ENCODE data around the gene KRT12. TPM values are rescaled to one million over a fixed set of nuclear protein-coding genes. Genes with fewer than 3 reads are reported as not detected.

KRT12 gene
- total RNA-seq, 1 donor from 2014 or later: not detected

- Mint-ChIP-seq H3K36me3 (ENCODE audit: unreplicated experiment) (no peaks in the 10 kb centered on the region), H3K27ac (ENCODE audit: unreplicated experiment) (no peak overlapping the region), H3K4me3 (ENCODE audit: unreplicated experiment) (no peak overlapping the region), H3K4me1 (ENCODE audit: low read depth, unreplicated experiment) (no peaks in the 10 kb centered on the region), H3K9me3 (ENCODE audit: unreplicated experiment) (no peaks in the 10 kb centered on the region), H3K27me3 (ENCODE audit: unreplicated experiment) (no peaks in the 10 kb centered on the region)
- TF ChIP-seq CTCF (IDR thresholded peaks at IDR 0.05; ENCODE audit: partially characterized antibody, unreplicated experiment): no peak
- DNase-seq: no peak
Measured at GRCh38 chr17:40836020-40836419, 31.0 kb downstream of the KRT12 start.

- H3K27me3 Mint-ChIP-seq (ENCODE audit: unreplicated experiment): no peaks in the 10 kb centered on the region
- H3K36me3 Mint-ChIP-seq (ENCODE audit: unreplicated experiment): no peaks in the 10 kb centered on the region
- no peaks in the 10 kb centered on the region for H3K9me3 Mint-ChIP-seq (ENCODE audit: unreplicated experiment)
- H3K27ac Mint-ChIP-seq (ENCODE audit: unreplicated experiment): no peak overlapping the region
- TF ChIP-seq CTCF (IDR thresholded peaks at IDR 0.05; ENCODE audit: partially characterized antibody, unreplicated experiment): no peak
- H3K4me1 Mint-ChIP-seq (ENCODE audit: low read depth, unreplicated experiment): no peaks in the 10 kb centered on the region
- no peak for DNase-seq
- no peak overlapping the region for H3K4me3 Mint-ChIP-seq (ENCODE audit: unreplicated experiment)
Measured at GRCh38 chr17:40833882-40834281, 33.1 kb downstream of the KRT12 start.

- peaks cover under 1% of the 10 kb centered on the region for H3K27me3 Mint-ChIP-seq (ENCODE audit: unreplicated experiment)
- TF ChIP-seq CTCF (IDR thresholded peaks at IDR 0.05; ENCODE audit: partially characterized antibody, unreplicated experiment): no peak
- H3K27ac Mint-ChIP-seq (ENCODE audit: unreplicated experiment): no peak overlapping the region
- H3K9me3 Mint-ChIP-seq (ENCODE audit: unreplicated experiment): no peaks in the 10 kb centered on the region
- H3K4me1 Mint-ChIP-seq (ENCODE audit: low read depth, unreplicated experiment): no peaks in the 10 kb centered on the region
- no peaks in the 10 kb centered on the region for H3K36me3 Mint-ChIP-seq (ENCODE audit: unreplicated experiment)
- H3K4me3 Mint-ChIP-seq (ENCODE audit: unreplicated experiment): no peak overlapping the region
- no peak for DNase-seq
Measured at GRCh38 chr17:40832840-40833239, 34.2 kb downstream of the KRT12 start.

DNA sequence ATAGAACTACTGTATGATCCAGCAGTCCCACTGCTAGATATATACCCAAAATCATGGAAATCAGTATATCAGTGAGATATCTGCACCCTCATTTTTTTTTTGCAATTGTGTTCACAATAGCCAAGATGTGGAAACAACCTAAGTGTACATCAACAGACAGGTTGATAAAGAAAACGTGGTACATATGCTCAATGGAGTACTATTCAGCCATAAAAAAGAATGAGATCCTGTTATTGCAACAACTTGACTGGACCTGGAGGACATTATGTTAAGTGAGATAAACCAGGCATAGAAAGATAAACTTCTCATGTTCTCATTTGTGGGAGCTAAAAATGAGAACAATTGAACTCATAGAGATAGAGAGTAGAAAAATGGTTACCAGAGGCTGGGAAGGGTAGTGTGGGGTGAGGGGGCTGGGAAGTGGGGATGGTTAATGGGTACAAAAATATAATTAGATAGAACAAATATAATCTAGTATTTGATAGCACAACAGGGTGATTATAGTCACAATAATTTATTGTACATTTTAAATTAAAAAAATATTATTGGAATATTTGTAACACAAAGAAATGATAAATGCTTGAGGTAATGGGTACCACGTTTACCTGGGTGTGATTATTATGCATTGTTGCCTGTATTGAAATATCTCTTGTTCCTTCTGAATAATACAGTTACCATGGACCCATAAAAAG lies 36.8 kb downstream of the KRT12 start:
- DNase-seq: no peak
- H3K27ac Mint-ChIP-seq (ENCODE audit: unreplicated experiment): no peak overlapping the region
- H3K27me3 Mint-ChIP-seq (ENCODE audit: unreplicated experiment): peaks cover 4% of the 10 kb centered on the region
- H3K4me3 Mint-ChIP-seq (ENCODE audit: unreplicated experiment): no peak overlapping the region
- H3K9me3 Mint-ChIP-seq (ENCODE audit: unreplicated experiment): no peaks in the 10 kb centered on the region
- TF ChIP-seq CTCF (IDR thresholded peaks at IDR 0.05; ENCODE audit: partially characterized antibody, unreplicated experiment): no peak
- H3K36me3 Mint-ChIP-seq (ENCODE audit: unreplicated experiment): no peaks in the 10 kb centered on the region
- no peaks in the 10 kb centered on the region for H3K4me1 Mint-ChIP-seq (ENCODE audit: low read depth, unreplicated experiment)

- Mint-ChIP-seq H3K27me3 (ENCODE audit: unreplicated experiment) (peaks cover 4% of the 10 kb centered on the region), H3K9me3 (ENCODE audit: unreplicated experiment) (no peaks in the 10 kb centered on the region), H3K36me3 (ENCODE audit: unreplicated experiment) (no peaks in the 10 kb centered on the region), H3K4me3 (ENCODE audit: unreplicated experiment) (no peak overlapping the region), H3K4me1 (ENCODE audit: low read depth, unreplicated experiment) (no peaks in the 10 kb centered on the region), H3K27ac (ENCODE audit: unreplicated experiment) (no peak overlapping the region)
- no peak for DNase-seq
- TF ChIP-seq CTCF (IDR thresholded peaks at IDR 0.05; ENCODE audit: partially characterized antibody, unreplicated experiment): no peak
Measured at GRCh38 chr17:40828454-40829044, 38.5 kb downstream of the KRT12 start.

All from glutamatergic neuron (in vitro differentiated cells).